SK-N-SH treated with all-trans-retinoic acid at 6 μM for 48 hours (cell line): ENCODE results near the gene PRCP.

ENCODE experiments used
- ARNTL ChIP-seq: fragments of 450-650 bp; formaldehyde crosslinking; IDR thresholded peaks from 2 replicates; pipeline ENCODE4 v1.5.0; 2020; ENCODE audit warnings: low read depth, mild to moderate bottlenecking, moderate library complexity, borderline replicate concordance
- BACH2 ChIP-seq: fragments of 250-450 bp; sonication (Bioruptor Pico); IDR thresholded peaks from 2 replicates; pipeline ENCODE4 v1.9.0; 2021; ENCODE audit warnings: mild to moderate bottlenecking, borderline replicate concordance
- CSDC2 ChIP-seq: fragments of 250-450 bp; sonication (Bioruptor Pico); IDR thresholded peaks from 2 replicates; pipeline ENCODE4 v1.5.0; 2020; ENCODE audit warnings: mild to moderate bottlenecking, moderate library complexity
- GLIS3 ChIP-seq: fragments of 250-450 bp; sonication (Bioruptor Pico); IDR thresholded peaks from 2 replicates; pipeline ENCODE4 v1.5.0; 2020; ENCODE audit warnings: mild to moderate bottlenecking, moderate library complexity
- ISL1 ChIP-seq: fragments of 250-450 bp; sonication (Bioruptor Pico); IDR thresholded peaks from 2 replicates; pipeline ENCODE4 v2.1.2; 2022; ENCODE audit warnings: mild to moderate bottlenecking, moderate library complexity
- OSR1 ChIP-seq: fragments of 250-450 bp; sonication (Bioruptor Pico); IDR thresholded peaks from 2 replicates; pipeline ENCODE4 v1.8.0; 2022; ENCODE audit warnings: moderate library complexity, mild to moderate bottlenecking, inconsistent platforms
- PATZ1 ChIP-seq: fragments of 250-450 bp; sonication (Bioruptor Pico); IDR thresholded peaks from 2 replicates; pipeline ENCODE4 v1.8.0; 2020; ENCODE audit warnings: mild to moderate bottlenecking, moderate library complexity, borderline replicate concordance
- POU6F1 ChIP-seq: fragments of 250-450 bp; sonication (Bioruptor Pico); IDR thresholded peaks from 2 replicates; pipeline ENCODE4 v1.8.0; 2021; ENCODE audit warnings: low read depth, mild to moderate bottlenecking, moderate library complexity, borderline replicate concordance
- RARB ChIP-seq: fragments of 250-450 bp; sonication (Bioruptor Pico); IDR thresholded peaks from 2 replicates; pipeline ENCODE4 v1.8.0; 2021; ENCODE audit warnings: mild to moderate bottlenecking, moderate library complexity
- TSHZ2 ChIP-seq: fragments of 250-450 bp; sonication (Bioruptor Pico); IDR thresholded peaks from 2 replicates; pipeline ENCODE4 v1.5.0; 2020; ENCODE audit warnings: mild to moderate bottlenecking, moderate library complexity
- ZC3H10 ChIP-seq: fragments of 250-450 bp; sonication (Bioruptor Pico); IDR thresholded peaks from 2 replicates; pipeline ENCODE4 v1.5.1; 2021; ENCODE audit warnings: mild to moderate bottlenecking, moderate library complexity
- ZFP30 ChIP-seq: fragments of 450-650 bp; formaldehyde crosslinking; IDR thresholded peaks from 2 replicates; pipeline ENCODE4 v1.5.0; 2022; ENCODE audit warnings: mild to moderate bottlenecking, moderate library complexity
- ZNF70 ChIP-seq: fragments of 450-650 bp; formaldehyde crosslinking; IDR thresholded peaks from 2 replicates; pipeline ENCODE4 v1.5.0; 2020; ENCODE audit warnings: mild to moderate bottlenecking, moderate library complexity
- ZNF8 ChIP-seq: fragments of 450-650 bp; formaldehyde crosslinking; IDR thresholded peaks from 2 replicates; pipeline ENCODE4 v1.5.0; 2020; ENCODE audit warnings: mild to moderate bottlenecking, moderate library complexity

GRCh38 chr11:82842019-82842418 lies 58.2 kb downstream of the PRCP start:
- TF ChIP-seq PATZ1 (CRISPR knock-in tag), result no peak
- TF ChIP-seq ZNF70 (CRISPR knock-in tag), result no peak
- TF ChIP-seq ARNTL, result no peak
- no peak for TF ChIP-seq BACH2 (CRISPR knock-in tag)
- no peak for TF ChIP-seq ZC3H10 (CRISPR knock-in tag)
- no peak for TF ChIP-seq ISL1
- TF ChIP-seq ZNF8 (CRISPR knock-in tag), result no peak
- TF ChIP-seq GLIS3 (CRISPR knock-in tag), result no peak
- no peak for TF ChIP-seq ZFP30
- no peak for TF ChIP-seq POU6F1 (CRISPR knock-in tag)
- TF ChIP-seq RARB (CRISPR knock-in tag), result no peak
- no peak for TF ChIP-seq CSDC2 (CRISPR knock-in tag)
- TF ChIP-seq TSHZ2 (CRISPR knock-in tag), result no peak
- no peak for TF ChIP-seq OSR1 (CRISPR knock-in tag)
